Stomach smooth muscle (tissue), 2 donors: ENCODE results near the gene HERPUD2.

Experiments used
- H3K27ac ChIP-seq: one replicate; pipeline ENCODE4 v1.7.0; 2013; ENCODE audit warnings: mild to moderate bottlenecking, low read length, inconsistent platforms
- H3K27me3 ChIP-seq, 2 donors: one replicate each; pipeline ENCODE4 v1.7.0; 2013; ENCODE audit warnings: low read length in 2 of 2; ENCODE audit not compliant: insufficient read depth in 2 of 2, control insufficient read depth in 1 of 2
- H3K36me3 ChIP-seq, 2 donors: one replicate each; pipeline ENCODE4 v1.7.0; 2013; ENCODE audit warnings: low read length in 2 of 2; ENCODE audit not compliant: control insufficient read depth in 2 of 2, insufficient read depth in 2 of 2
- H3K4me1 ChIP-seq: one replicate; pipeline ENCODE4 v1.7.0; 2013; ENCODE audit warnings: low read length; ENCODE audit not compliant: control insufficient read depth, insufficient read depth
- H3K4me3 ChIP-seq, 2 donors: one replicate each; pipeline ENCODE4 v1.7.0; 2013; ENCODE audit warnings: low read length in 2 of 2
- H3K9ac ChIP-seq, 2 donors: one replicate each; pipeline ENCODE4 v1.7.0; 2013; ENCODE audit warnings: low read length in 2 of 2, mild to moderate bottlenecking in 1 of 2
- H3K9me3 ChIP-seq, 2 donors: one replicate each; pipeline ENCODE4 v1.7.0; 2013; ENCODE audit warnings: low read length in 2 of 2; ENCODE audit not compliant: control insufficient read depth in 2 of 2
- donor health status: healthy.
- donor health status: Pancreatic carcinoma.

HERPUD2 gene

GRCh38 chr7:35725280-35725680 is 30.3 kb upstream of the HERPUD2 start:
- H3K9me3 ChIP-seq, result no peaks in the 10 kb centered on the region
- no peak overlapping the region for H3K4me3 ChIP-seq
- no peak overlapping the region for H3K27ac ChIP-seq
- no peak overlapping the region for H3K9ac ChIP-seq
- no peaks in the 10 kb centered on the region for H3K27me3 ChIP-seq
- no peaks in the 10 kb centered on the region for H3K36me3 ChIP-seq
- H3K4me1 ChIP-seq, result peaks cover 27% of the 10 kb centered on the region

- no peak overlapping the region for H3K4me3 ChIP-seq
- no peak overlapping the region for H3K9ac ChIP-seq
- H3K36me3 ChIP-seq, result no peaks in the 10 kb centered on the region
- peaks cover 13% of the 10 kb centered on the region for H3K4me1 ChIP-seq
- no peaks in the 10 kb centered on the region for H3K27me3 ChIP-seq
- H3K9me3 ChIP-seq, result no peaks in the 10 kb centered on the region
- no peak overlapping the region for H3K27ac ChIP-seq
Observed at GRCh38 chr7:35723011-35723410, 28.1 kb upstream of the HERPUD2 start.

- Histone ChIP-seq H3K9ac (no peak overlapping the region), H3K27ac (no peak overlapping the region), H3K9me3 (no peaks in the 10 kb centered on the region), H3K4me3 (no peak overlapping the region), H3K36me3 (no peaks in the 10 kb centered on the region), H3K4me1 (peaks cover 7% of the 10 kb centered on the region), H3K27me3 (no peaks in the 10 kb centered on the region)
Observed at GRCh38 chr7:35722054-35722849, 27.3 kb upstream of the HERPUD2 start.

GRCh38 chr7:35721288-35721687 is 26.4 kb upstream of the HERPUD2 start:
- Histone ChIP-seq H3K36me3 (no peaks in the 10 kb centered on the region), H3K9me3 (no peaks in the 10 kb centered on the region), H3K27ac (no peak overlapping the region), H3K27me3 (no peaks in the 10 kb centered on the region), H3K9ac (no peak overlapping the region), H3K4me1 (peaks cover 10% of the 10 kb centered on the region), H3K4me3 (no peak overlapping the region)

GRCh38 chr7:35720849-35721248 is 25.9 kb upstream of the HERPUD2 start:
- Histone ChIP-seq H3K27me3 (no peaks in the 10 kb centered on the region), H3K36me3 (no peaks in the 10 kb centered on the region), H3K9ac (no peak overlapping the region), H3K9me3 (no peaks in the 10 kb centered on the region), H3K27ac (no peak overlapping the region), H3K4me3 (no peak overlapping the region), H3K4me1 (peaks cover 12% of the 10 kb centered on the region)

- no peak overlapping the region for H3K9ac ChIP-seq
- no peaks in the 10 kb centered on the region for H3K36me3 ChIP-seq
- H3K9me3 ChIP-seq, result no peaks in the 10 kb centered on the region
- H3K27ac ChIP-seq, result no peak overlapping the region
- H3K4me1 ChIP-seq, result peaks cover 12% of the 10 kb centered on the region
- no peak overlapping the region for H3K4me3 ChIP-seq
- no peaks in the 10 kb centered on the region for H3K27me3 ChIP-seq
Observed at GRCh38 chr7:35720032-35720431, 25.1 kb upstream of the HERPUD2 start.

- H3K9me3 ChIP-seq, result no peaks in the 10 kb centered on the region
- no peaks in the 10 kb centered on the region for H3K27me3 ChIP-seq
- H3K36me3 ChIP-seq, result no peaks in the 10 kb centered on the region
- H3K4me1 ChIP-seq, result peaks cover 12% of the 10 kb centered on the region
- H3K9ac ChIP-seq, result no peak overlapping the region
- H3K27ac ChIP-seq, result no peak overlapping the region
- no peak overlapping the region for H3K4me3 ChIP-seq
Observed at GRCh38 chr7:35718047-35718446, 23.1 kb upstream of the HERPUD2 start.

- Histone ChIP-seq H3K9ac (no peak overlapping the region), H3K36me3 (no peaks in the 10 kb centered on the region), H3K27ac (no peak overlapping the region), H3K9me3 (no peaks in the 10 kb centered on the region), H3K27me3 (no peaks in the 10 kb centered on the region), H3K4me1 (peaks cover 12% of the 10 kb centered on the region), H3K4me3 (peak overlapping the region in 1 of 2 donors; percentile 63)
Observed at GRCh38 chr7:35717516-35717915, 22.6 kb upstream of the HERPUD2 start.

GRCh38 chr7:35717013-35717412 is 22.1 kb upstream of the HERPUD2 start:
- no peaks in the 10 kb centered on the region for H3K27me3 ChIP-seq
- no peaks in the 10 kb centered on the region for H3K9me3 ChIP-seq
- peak overlapping the region; percentile 30 to 36 for H3K9ac ChIP-seq
- peak overlapping the region; percentile 60 for H3K27ac ChIP-seq
- no peaks in the 10 kb centered on the region for H3K36me3 ChIP-seq
- H3K4me3 ChIP-seq, result peak overlapping the region; percentile 28 to 63
- peaks cover 12% of the 10 kb centered on the region for H3K4me1 ChIP-seq

GRCh38 chr7:35716038-35716803 is 21.3 kb upstream of the HERPUD2 start:
- peak overlapping the region; percentile 28 to 63 for H3K4me3 ChIP-seq
- peak overlapping the region in 1 of 2 donors; percentile 36 for H3K9ac ChIP-seq
- no peaks in the 10 kb centered on the region for H3K9me3 ChIP-seq
- no peaks in the 10 kb centered on the region for H3K36me3 ChIP-seq
- no peaks in the 10 kb centered on the region for H3K27me3 ChIP-seq
- H3K4me1 ChIP-seq, result peaks cover 12% of the 10 kb centered on the region
- peak overlapping the region; percentile 60 for H3K27ac ChIP-seq

GRCh38 chr7:35714862-35715261 is 19.9 kb upstream of the HERPUD2 start:
- Histone ChIP-seq H3K27ac (peak overlapping the region; percentile 31), H3K9ac (no peak overlapping the region), H3K27me3 (no peaks in the 10 kb centered on the region), H3K4me1 (peaks cover 12% of the 10 kb centered on the region), H3K36me3 (no peaks in the 10 kb centered on the region), H3K4me3 (no peak overlapping the region), H3K9me3 (no peaks in the 10 kb centered on the region)
